GM18873 (cell line): ENCODE results near the gene PRDM16.

Experiments
- ATAC-seq: cut with Tn5 transposase; IDR thresholded peaks from one replicate; pipeline ENCODE4 v1.9.1; 2021; ENCODE audit warnings: mild to moderate bottlenecking, moderate library complexity, moderate number of reproducible peaks; ENCODE audit not compliant: unreplicated experiment, low FRiP score

PRDM16 gene

GRCh38 chr1:3248155-3249141, 179.4 kb downstream of the PRDM16 start:
- no peak for ATAC-seq

DNA sequence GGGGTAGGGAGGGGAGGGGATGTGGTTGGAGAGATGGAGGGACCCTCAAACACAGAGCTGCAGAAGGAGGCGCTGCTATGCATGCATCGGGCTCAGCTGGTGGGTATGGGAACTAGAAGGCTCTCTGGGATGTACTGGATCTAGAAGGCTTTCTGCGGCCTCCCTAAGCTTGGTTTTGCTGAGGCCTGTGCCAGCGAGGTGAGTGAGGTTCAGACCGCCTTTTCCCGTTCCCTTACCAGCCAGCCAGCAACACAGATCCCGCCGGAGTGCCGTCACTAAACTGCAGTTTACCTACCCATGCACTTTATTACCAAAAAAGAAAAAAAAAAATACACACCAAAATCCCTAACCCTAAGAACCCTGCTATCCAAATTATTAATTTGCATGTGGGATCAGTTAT, 180.2 kb downstream of the PRDM16 start:
- ATAC-seq: no peak

DNA sequence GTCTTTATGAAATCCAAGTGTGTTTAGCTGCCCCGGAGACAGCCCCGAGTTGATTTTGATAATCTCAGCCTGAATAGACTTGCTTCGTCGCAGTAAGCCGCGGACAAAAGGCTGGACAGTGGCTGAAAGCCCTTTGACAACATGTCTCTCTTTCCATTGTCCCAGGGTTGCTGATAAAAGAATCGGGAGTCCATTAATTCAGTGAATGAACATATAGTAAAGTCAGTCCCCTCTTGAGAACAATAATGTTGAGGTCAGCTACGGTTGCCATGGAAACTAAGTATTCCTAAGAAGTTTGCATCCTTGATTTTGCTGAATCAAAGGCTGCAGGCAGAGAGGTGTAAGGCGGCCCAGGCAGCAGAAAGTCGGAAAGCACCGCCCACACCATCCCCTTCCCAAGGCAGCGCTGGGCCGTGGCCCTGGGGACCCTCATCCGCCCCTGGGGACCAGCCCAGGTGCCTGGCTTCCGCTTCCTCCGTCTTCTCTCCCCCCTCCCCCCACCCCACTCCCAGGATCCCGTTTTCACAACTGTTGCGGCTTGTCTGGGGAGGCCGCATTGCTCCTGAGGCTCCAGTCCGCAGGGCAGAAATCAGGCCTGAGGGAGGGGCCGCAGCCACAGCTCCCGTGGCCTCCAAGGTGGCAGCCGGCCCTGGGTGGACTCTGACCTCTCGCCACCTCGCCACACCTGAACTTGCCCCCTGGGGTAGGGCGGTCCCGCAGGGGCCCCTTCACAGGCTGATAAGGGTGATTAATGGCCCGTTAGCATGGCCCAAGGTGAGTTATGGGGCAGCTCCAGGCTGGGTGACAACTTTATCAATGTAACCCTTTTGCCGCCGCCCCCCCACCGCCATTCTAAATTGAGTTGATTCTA, 180.9 kb downstream of the PRDM16 start:
- no peak for ATAC-seq

DNA sequence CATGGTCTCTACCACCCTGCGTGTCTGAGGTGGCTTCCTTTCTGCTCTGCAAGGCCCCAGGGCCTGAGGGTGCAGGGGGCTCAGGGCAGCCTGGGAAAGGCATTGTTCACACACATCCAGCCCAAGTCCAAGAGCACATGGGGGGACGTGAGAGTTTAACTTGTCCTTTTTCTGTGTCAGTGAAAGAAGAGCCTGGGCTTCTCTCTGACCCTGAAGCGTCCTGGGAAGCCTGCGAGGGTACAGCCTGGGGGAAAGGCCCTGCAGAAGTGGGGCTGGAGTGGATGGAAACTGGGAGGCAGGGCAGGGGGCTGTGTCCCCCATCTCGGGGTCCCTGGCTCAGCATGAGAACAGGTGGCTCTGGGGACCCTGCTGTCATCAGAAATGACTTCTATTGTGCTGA, 181.6 kb downstream of the PRDM16 start:
- no peak for ATAC-seq

DNA sequence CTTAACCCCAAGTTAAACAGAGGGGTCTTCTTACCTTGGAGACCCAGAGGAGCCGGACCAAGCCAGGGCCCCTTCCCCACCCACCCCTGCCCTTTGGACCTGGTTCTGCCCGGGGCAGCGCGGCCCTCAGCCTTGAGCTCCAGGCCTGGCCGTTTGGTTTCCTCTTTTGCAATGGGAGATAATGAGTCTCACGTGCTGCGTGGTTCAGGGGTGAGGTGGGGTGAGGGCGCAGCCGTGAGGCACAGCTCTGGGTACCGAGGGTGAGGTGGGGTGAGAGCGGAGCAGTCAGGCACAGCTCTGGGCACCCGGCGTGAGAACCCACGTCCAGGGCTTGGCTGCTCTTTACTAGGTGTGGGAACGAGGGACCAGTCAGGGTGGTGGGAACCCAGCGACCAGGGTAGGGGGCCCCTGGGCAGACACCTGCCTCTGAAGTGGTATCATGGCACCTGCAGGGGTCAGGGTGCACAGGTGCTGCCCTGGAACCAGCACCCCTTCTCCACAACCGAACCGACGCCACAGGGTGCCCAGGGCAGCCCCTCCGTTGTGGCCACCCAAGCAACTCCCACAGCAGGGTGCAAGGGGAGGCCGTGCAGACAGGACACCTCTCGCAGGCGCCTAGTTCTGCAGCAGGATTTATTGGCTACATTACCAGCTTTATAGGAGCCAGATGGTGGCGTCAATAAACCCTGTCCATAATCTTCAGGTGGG, 182.2 kb downstream of the PRDM16 start:
- ATAC-seq: no peak

DNA sequence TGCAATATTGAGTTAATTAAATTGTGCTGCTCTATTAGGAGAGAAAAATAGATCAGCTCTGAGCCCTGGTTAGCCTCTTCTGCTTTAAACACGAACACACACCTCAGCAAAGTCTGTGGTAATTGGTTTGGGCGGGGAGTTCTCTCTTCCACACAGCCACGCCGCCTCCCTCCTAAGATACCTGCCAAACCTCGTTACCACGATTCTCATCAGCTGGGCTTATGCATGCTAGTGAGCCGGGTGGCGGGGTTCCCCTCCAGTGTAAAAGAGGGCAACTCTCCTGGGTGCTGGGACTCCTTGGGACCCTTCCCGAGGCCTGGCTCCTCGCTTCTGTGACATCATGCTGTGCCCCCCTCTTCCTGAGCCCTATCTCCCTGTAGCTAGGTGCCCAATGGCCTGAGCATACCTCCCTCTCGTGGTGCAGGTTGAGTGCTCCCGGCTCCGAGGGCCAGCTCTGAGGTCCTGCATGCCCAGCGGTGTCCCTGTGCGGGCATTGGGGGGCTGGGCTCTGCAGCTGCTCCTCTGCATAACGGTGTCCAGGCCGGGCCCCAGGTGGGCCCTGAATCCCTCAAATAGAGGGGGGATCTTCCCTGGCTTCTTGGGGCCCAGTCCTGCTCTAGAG, 182.9 kb downstream of the PRDM16 start:
- no peak for ATAC-seq

- ATAC-seq: no peak
Observed at GRCh38 chr1:3255680-3256079, 186.7 kb downstream of the PRDM16 start.

GRCh38 chr1:3257788-3258187, 188.8 kb downstream of the PRDM16 start:
- no peak for ATAC-seq

GRCh38 chr1:3258386-3259003, 189.5 kb downstream of the PRDM16 start:
- ATAC-seq: no peak

DNA sequence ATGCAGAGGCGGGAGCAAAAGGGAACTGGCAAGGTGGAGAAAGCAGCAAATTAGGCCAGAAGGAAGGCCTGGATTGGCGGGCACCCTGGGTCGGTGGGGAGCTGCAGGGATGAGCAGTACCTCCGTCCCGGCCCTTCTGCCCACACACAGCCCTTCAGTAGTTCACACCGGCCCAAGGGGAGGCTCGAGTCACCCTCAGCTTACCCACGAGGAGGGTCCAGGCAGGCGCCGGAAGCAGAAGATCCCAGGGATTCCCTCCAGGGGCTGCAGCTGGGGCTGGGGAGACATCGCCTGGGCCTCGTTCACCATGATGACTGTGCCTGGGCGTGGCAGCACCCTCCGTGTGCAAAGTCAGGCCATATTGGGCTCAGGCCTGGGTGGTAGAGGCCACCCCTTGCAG, 190.0 kb downstream of the PRDM16 start:
- no peak for ATAC-seq

DNA sequence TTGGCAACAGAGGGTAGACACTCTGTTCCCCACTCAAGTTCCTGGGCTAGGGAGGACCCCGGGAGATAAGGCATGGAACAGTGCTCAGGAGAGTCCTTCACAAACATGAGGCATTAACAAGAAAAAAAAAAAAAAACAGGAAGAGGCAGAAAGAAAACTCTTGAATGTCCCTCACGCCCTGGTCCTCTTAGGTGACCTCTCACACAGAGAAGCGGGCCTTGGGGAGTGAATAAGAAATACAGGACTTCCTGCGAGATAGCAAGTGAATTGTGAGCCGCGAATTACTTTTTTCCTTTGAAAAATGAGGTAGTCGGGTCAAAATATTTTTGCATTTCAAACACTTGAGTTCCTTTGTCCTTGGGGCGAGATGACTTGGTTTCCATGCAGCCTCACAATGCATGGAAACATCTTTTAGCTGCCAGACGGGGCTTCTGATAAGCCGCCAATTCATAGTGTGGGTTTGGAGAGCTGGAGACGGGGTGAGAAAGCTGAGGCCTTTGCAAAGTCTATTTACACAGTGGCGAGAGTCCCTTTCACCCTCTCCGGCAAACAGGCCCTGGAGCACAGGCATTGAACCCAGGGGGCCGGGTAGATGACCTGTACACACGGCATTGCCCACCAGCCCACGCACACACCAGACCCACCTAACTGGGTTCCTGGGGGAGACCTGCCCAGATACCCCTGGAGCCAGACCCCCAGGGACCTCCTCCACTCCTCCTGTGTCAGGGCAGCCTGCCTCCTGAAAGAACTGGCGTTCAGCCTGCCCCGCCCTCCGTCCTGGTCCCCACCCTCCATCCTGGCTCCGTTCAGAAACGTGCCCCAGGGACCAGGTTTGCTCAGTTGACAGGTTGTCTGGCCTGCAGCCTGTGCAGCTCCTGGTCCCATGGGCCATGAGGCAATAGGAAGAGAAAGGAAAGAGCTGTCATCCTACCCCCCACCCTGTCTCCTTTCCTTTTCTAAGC, 192.3 kb downstream of the PRDM16 start:
- no peak for ATAC-seq

DNA sequence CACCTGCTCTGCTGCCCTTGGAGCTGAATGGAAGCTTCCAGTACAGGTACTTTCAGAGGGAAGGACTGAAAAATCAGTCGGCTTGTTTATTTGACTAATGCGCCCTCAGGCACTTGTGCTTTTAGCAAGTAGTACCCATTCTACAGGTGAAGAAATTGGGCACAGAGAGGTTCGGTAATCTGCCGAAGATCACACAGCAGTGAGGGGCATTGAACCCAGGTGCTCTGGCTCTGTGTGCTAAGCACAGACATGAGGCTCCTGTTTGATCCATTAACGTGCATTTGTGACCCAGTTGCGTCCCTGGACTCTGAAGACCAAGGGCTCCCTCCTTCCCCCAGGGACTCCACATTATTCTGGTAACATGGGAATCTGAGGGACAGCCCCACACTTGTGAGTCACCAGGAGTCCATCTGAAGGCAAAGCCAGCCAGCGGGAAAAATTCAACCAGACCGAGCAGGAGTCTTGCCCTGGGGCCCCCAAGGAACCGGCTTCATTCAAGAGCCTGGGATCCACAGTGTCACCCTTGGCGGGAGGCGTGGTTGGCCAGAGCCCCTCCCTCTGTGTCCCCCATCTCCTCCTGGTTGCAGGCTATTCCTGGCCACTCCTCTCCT, 193.1 kb downstream of the PRDM16 start:
- ATAC-seq: no peak

DNA sequence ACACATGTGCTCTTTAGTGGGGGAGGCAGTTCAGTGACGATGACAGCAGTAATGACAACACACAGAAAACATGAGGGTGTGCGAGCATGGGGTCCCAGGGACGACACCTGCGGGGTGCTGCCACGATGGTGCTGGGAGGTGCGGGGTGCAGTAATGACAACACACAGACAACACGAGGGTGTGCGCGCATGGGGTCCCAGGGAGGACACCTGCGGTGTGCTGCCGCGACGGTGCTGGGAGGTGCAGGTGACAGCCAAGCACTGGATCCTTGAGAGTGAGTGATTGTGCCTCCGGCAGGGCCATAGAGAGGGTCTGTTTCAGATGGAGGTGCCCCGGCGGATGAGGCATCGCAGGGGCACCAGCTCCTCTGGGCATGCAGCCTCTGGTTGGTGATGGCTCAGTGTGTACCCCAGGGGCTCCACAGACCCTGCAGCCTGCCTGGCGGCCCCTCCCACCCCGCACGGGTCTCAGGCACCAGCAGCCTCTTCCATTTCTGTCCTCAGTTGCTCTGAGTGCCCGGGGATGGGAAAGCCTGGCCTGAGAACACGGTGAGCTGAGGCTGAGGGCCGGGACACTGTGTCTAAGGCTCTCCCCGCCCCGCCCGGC, 193.8 kb downstream of the PRDM16 start:
- ATAC-seq: no peak

DNA sequence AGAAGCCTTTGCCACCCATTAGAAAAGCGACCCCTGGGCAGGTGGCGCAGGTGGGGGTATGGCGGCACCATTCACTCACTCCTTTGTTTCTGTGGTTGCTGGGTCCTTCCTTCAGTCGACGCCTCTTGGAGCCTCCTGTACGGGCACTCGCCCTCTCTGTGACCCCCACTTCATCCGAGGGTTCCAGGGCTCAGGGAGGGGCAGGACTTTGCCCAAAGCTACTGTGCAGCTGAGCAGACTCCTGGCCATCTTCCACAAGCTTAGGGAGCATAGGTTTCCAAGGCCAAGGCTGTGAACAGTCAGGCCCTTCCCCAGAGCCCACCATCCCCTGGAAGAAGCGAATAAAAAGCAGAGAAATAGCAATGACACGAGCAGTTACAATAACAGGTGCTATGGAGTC, 194.8 kb downstream of the PRDM16 start:
- ATAC-seq: no peak

DNA sequence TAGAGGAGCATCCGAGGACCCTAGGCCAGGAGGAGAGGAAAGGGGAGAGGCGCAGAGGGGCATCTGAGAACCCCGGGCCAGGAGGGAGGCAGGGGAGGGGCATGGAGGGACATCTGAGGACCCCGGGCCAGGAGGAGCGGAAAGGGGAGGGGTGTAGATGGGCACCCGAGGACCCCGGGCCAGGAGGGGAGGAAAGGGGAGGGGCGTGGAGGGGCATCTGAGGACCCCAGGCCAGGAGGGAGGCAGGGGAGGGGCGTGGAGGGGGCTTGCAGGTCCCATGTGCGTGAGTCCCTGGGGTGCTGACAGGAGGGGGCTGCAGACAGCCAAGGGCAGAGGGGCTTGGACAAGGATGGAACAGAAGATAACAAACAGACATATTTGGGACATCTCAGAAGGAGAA, 195.5 kb downstream of the PRDM16 start:
- ATAC-seq: no peak

DNA sequence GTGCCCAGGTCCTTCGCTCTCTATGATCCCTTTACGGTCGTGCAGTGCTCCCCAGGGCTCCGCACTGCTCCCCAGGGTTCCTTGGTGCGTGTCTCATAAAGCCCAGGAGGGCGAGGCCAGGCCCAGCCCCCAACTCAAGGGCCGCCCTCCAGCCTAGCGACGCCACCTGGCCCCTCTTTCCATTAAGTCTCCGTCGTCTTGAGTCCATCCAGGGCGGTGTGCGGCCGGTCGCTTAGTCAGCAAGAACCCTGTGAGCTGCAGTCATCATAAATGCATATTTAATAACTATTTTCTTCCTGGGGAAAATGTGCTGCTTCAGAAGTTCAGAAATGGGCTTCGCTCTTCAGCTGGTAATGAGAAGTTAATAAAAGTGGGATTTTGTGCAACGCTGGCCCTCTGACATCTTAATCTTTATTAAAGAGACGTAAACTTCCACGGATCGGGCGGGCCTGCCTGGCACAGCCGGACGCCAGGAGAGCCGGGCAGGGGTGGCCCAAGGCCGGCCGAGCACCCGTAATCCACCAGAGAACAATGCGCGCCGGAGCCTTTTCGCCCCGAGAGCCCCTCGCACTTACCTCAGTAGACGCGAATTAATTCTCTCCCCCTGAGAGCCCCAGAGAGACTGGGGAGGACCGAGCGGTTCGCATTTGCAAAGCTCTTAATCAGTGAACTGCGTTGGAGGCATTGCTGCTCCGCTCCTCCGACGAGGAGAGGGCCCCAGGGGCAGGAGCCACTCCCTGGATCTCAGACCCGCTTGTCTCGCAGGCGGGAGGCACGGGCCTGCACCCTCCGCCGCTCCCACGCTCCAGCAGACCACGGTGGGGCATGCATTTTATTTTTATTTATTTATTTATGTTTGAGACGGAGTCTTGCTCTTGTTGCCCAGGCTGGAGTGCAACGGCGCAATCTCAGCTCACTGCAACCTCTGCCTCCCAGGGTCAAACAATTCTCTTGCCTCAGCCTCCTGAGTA, 197.1 kb downstream of the PRDM16 start:
- ATAC-seq: no peak
